Right lobe of liver (tissue), 6 donors: ENCODE results near the gene REELD1. TPM values are rescaled to one million over a fixed set of nuclear protein-coding genes. Genes with fewer than 3 reads are reported as not detected.

Experiments used
- ATAC-seq, 4 donors: fragments of 200-7000 bp; cut with Tn5 transposase; one replicate each; pipeline ENCODE4 v1.9.1; 2020; ENCODE audit warnings: mild to moderate bottlenecking in 4 of 4, moderate library complexity in 4 of 4
- DNase-seq, 3 donors: peaks; one replicate each; pipeline ENCODE4 v3.0.0-alpha.2; 2020
- H3K27ac ChIP-seq, 3 donors: fragments of 200-600 bp; one replicate each; pipeline ENCODE4 v1.8.0; 2022
- H3K27me3 ChIP-seq, 2 donors: fragments of 200-600 bp; one replicate each; pipeline ENCODE4 v1.8.0; 2022
- H3K36me3 ChIP-seq, 4 donors: fragments of 200-600 bp; sonication (generic) in 1 of 4; one replicate each; pipeline versions ENCODE4 v1.5.1 to v1.8.0; 2017 to 2022; ENCODE audit warnings: control low read depth in 1 of 4
- H3K4me1 ChIP-seq, 4 donors: fragments of 200-600 bp; sonication (generic) in 1 of 4; one replicate each; pipeline versions ENCODE4 v1.5.1 to v1.8.0; 2017 to 2022; ENCODE audit warnings: control low read depth in 1 of 4
- H3K4me3 ChIP-seq, 3 donors: fragments of 200-600 bp; one replicate each; pipeline ENCODE4 v1.8.0; 2022
- H3K9me3 ChIP-seq, 4 donors: fragments of 200-600 bp; sonication (generic) in 1 of 4; one replicate each; pipeline versions ENCODE4 v1.5.1 to v1.8.0; 2017 to 2022; ENCODE audit warnings: control low read depth in 1 of 4
- POLR2A ChIP-seq: fragments of 450-650 bp; IDR thresholded peaks from one replicate; pipeline ENCODE4 v1.6.1; 2017; ENCODE audit warnings: antibody characterized with exemption, mild to moderate bottlenecking
- WGBS: methylation state at CpG from one replicate; pipeline ENCODE4 v1.1.6; 2018; ENCODE audit warnings: low coverage, low lambda C conversion rate; ENCODE audit not compliant: insufficient coverage; ENCODE audit errors: missing lambda C conversion rate; 5-methylcytosine and 5-hydroxymethylcytosine counted together
- intact Hi-C, 2 donors: fragments of 100-400 bp; cut with DNase I; formaldehyde crosslinking; loops; one replicate each; pipeline versions ENCODE4 v1.11.2 to v1.14.1; 2022
- total RNA-seq, 6 experiments: library from RNA; depleted of rRNA in 2 of 6; stranded (reverse); fragments of >200 nt in 2 of 6; fragmentation: NEBNext Ultra II Directional in 3 of 6; extraction: Animal tissue kit (Norgen Biotek cat#: 25700) in 3 of 6; gene quantifications; one replicate each; pipeline versions ENCODE4 v1.1.0 to v1.2.4, GENCODE V29; 2016 to 2023
- TF ChIP-seq, protein P1 (sequence below), 4 donors: fragments of 200-600 bp in 3 of 4; fragments of 450-650 bp in 1 of 4; IDR thresholded peaks; one replicate each; pipeline versions ENCODE4 v1.5.1 to v1.8.0; 2016 to 2022; ENCODE audit warnings: antibody characterized with exemption in 4 of 4, mild to moderate bottlenecking in 2 of 4
- donor health status: DM: no; HTN: yes; CAD: no.
- donor health status: DM: no; HTN: no; CAD: no.
- donor health status: DM: no; HTN: no; CAD: no.
- donor health status: DM: no; HTN: yes; CAD: no.
- donor health status: DM: no; HTN: yes; CAD: no.

The REELD1 gene
- total RNA-seq, 6 experiments from 2014 or later = 0.12 to 0.50 (median 0.35) TPM; not detected in 1

- Histone ChIP-seq H3K4me1 (no peaks in the 10 kb centered on the region), H3K27ac (no peak overlapping the region), H3K9me3 (no peaks in the 10 kb centered on the region), H3K36me3 (no peaks in the 10 kb centered on the region), H3K4me3 (no peak overlapping the region), H3K27me3 (no peaks in the 10 kb centered on the region)
- WGBS = 43% methylated on average over 2 of the region's 2 CpGs
- TF ChIP-seq POLR2A = no peak
- TF ChIP-seq, protein P1, sequence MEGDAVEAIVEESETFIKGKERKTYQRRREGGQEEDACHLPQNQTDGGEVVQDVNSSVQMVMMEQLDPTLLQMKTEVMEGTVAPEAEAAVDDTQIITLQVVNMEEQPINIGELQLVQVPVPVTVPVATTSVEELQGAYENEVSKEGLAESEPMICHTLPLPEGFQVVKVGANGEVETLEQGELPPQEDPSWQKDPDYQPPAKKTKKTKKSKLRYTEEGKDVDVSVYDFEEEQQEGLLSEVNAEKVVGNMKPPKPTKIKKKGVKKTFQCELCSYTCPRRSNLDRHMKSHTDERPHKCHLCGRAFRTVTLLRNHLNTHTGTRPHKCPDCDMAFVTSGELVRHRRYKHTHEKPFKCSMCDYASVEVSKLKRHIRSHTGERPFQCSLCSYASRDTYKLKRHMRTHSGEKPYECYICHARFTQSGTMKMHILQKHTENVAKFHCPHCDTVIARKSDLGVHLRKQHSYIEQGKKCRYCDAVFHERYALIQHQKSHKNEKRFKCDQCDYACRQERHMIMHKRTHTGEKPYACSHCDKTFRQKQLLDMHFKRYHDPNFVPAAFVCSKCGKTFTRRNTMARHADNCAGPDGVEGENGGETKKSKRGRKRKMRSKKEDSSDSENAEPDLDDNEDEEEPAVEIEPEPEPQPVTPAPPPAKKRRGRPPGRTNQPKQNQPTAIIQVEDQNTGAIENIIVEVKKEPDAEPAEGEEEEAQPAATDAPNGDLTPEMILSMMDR (IDR thresholded peaks at IDR 0.05) = no peak
- DNase-seq (no peak), ATAC-seq (no peak)
- intact Hi-C loops = no loop called here
Observed at GRCh38 chr4:146247356-146247755, 33.0 kb downstream of the REELD1 start.

DNA sequence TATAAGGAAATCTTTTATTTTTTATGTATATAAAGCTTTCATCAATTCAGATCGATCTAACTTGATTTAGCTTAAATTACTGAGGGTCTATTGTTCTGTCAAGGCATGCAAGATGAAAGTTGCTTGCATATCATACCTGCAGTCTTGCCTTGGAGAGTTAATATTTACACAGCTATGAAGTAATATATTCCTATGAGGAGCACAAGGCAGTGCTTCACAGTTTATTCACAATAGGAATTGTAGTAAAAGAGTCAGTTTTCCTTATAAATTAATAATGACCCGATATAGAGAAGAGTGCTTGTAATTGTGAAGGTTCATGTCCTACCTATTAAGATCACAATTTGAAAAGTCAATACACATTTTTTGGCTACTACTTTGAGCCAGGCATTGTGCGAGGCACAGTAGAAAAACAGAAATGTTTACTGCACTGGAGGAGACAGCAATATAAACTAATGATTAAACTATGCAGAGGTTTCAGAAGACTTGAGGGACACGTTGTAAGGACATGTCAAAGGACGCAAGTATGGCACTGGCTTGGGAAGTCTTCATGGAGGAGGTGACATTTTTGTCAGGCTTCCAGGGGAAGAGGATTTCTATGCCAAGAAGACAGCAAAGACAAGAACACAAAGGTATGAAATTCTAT is 38.8 kb downstream of the REELD1 start:
- TF ChIP-seq POLR2A = no peak
- TF ChIP-seq, protein P1 (IDR thresholded peaks at IDR 0.05) = no peak

GRCh38 chr4:146255463-146255862 is 41.1 kb downstream of the REELD1 start:
- H3K27ac ChIP-seq = no peak overlapping the region
- intact Hi-C loops = no loop called here

More for the DNA sequence above, 38.8 kb downstream of the REELD1 start:
- H3K36me3 ChIP-seq = peaks cover 0 to 2% (median 0%) of the 10 kb centered on the region in 4 donors
- no peak overlapping the region for H3K4me3 ChIP-seq
- ATAC-seq (no peak), DNase-seq (no peak)
- H3K4me1 ChIP-seq = no peaks in the 10 kb centered on the region
- intact Hi-C loops = no loop called here
- H3K27ac ChIP-seq = no peak overlapping the region
- H3K9me3 ChIP-seq = no peaks in the 10 kb centered on the region
- H3K27me3 ChIP-seq = no peaks in the 10 kb centered on the region
- WGBS = 75% methylated on average over 5 of the region's 5 CpGs

GRCh38 chr4:146255874-146256273 is 41.5 kb downstream of the REELD1 start:
- Histone ChIP-seq H3K4me1 (no peaks in the 10 kb centered on the region), H3K9me3 (no peaks in the 10 kb centered on the region), H3K27me3 (no peaks in the 10 kb centered on the region), H3K4me3 (no peak overlapping the region), H3K36me3 (peaks cover 0 to 6% (median 0%) of the 10 kb centered on the region in 4 donors), H3K27ac (no peak overlapping the region)
- DNase-seq (no peak), ATAC-seq (no peak)
- intact Hi-C loops = no loop called here
- WGBS = 72% methylated on average over 3 of the region's 3 CpGs
- TF ChIP-seq POLR2A = no peak
- TF ChIP-seq, protein P1 (IDR thresholded peaks at IDR 0.05) = no peak

More at GRCh38 chr4:146255463-146255862, 41.1 kb downstream of the REELD1 start:
- Histone ChIP-seq H3K4me3 (no peak overlapping the region), H3K27me3 (no peaks in the 10 kb centered on the region), H3K9me3 (no peaks in the 10 kb centered on the region), H3K36me3 (peaks cover 0 to 6% (median 0%) of the 10 kb centered on the region in 4 donors), H3K4me1 (no peaks in the 10 kb centered on the region)
- TF ChIP-seq, protein P1 (IDR thresholded peaks at IDR 0.05) = no peak
- no peak for TF ChIP-seq POLR2A
- no peak for DNase-seq
- 100% methylated on average over 1 of the region's 1 CpG for WGBS
- ATAC-seq = no peak
